ENCODE data around the gene DNAI1. TPM values are rescaled to one million over a fixed set of nuclear protein-coding genes. Genes with fewer than 3 reads are reported as not detected.

The DNAI1 gene
- total RNA-seq, 1 donor from 2014 or later: not detected

DNA sequence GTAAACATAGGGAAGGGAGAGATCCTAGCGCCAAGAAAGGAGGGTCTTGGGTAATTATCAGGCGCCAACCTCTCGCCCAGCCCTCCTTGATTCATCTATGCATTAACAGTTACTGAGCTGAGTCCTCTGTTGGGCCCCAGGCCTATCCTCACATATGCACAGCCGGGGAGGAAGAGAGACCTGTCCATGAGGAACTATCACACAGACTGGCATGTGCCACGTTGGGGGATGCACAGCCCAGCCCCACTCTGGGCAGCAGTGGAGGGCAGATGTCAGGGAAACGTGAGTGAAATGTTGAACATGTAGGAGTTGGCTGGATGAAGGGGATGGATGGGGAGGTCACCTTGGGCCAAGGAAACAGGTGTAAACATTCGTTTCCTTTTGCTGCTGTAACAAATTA, 82.9 kb downstream of the DNAI1 start:
- DNase-seq (ENCODE audit: low read depth in 2 of 2): no peak

DNA sequence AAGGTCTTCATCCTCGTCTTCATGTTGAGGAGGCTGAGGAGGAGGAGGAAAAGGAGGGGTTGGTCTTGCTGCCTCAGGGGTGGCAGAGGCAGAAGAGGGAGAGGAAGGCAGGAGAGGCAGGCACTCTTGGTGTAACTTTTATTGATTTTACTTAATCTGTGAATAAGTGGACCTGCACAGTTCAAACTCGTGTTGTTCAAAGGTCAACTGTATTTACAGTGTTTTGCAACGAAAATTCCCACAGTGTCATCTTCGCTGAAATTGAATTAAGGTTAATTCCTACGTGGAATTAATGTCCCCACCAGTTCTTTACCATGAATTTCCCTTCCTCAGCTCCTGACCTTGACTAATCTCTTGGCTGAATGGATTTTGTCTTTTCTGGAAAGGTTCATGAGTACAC, 85.4 kb downstream of the DNAI1 start:
- DNase-seq (ENCODE audit: low read depth in 2 of 2): no peak

DNA sequence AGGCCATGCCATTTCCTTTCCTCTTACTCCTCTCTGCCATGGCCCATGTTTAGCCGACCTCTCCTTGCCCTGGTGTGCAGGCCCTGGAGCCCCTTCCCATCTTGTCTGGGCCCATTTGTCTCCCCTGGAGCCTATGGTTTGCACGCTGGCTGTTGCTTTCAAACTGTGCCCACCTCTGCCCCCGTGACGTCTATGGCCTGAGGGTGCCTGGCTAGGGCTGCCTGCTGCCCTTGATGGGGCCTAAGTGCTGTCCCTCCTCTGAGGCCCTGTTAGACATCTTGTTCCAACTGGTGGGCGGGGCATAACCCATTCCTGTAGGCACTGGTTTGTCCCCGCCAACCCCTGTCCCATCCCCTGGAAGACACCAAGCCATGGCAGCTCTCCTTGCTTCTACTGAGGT, 86.9 kb downstream of the DNAI1 start:
- no peak for DNase-seq (ENCODE audit: low read depth in 2 of 2)

DNA sequence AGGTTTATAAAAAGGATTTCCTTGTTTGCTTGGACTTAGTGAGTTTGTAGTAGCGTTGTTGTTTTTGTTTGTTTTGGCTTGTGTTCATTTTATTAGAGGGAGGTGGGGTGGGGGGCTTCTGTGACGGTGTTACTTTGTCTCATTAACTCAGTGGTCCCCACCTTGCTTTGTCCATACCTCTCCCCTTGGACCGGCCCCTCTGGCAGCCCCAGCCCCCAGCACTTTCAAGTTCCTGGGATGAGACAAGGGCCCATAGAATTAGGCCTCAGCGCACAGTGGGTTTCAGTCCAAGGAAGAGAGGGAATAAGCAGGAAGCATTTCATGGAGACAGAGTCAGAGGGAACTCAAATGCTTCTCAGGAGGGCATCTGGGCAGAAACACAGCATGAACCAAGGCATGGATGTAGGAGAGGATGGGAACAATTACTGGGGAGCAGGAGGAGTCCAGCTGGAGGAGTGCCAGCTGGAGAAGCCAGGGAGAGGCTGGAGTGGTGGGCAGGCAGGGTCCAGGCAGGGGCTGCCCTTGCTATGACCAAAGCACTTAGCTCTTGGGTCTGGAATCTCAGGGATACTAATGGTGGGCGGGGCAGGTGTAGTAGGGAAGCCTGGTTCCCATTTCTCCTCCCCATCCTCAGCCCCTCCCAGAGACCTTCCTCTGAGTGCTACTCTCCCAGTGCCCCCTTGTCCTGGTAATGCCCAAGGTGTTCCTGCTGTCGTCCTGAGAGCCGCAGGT, 87.7 kb downstream of the DNAI1 start:
- DNase-seq (ENCODE audit: low read depth in 2 of 2): no peak

GRCh38 chr9:34546834-34547827, 88.5 kb downstream of the DNAI1 start:
- peak; percentile 31 to 79 for DNase-seq (ENCODE audit: low read depth in 2 of 2)

- DNase-seq (ENCODE audit: low read depth in 2 of 2): peak; percentile 36 to 63
These were observed 89.5 kb downstream of the DNAI1 start for GRCh38 chr9:34547960-34548611.

DNA sequence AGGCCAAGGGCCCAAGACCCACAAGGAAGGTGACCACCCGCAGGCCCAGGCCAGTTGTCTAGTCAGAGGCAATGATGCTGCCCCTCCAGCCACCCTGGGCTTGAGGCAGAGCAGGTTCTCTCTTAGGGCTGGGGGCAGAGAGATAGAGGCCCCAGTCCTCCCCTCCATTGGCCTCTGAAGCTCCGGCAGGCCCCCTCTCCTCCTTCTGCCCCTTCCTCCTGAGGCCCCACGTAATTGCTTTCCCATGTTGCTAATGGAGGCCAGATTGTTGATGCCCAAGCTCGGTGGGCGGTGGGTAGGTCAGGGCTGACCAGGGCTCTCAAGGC, 90.8 kb downstream of the DNAI1 start:
- DNase-seq (ENCODE audit: low read depth in 2 of 2): no peak

- no peak for DNase-seq (ENCODE audit: low read depth in 2 of 2)
These were observed 91.5 kb downstream of the DNAI1 start for GRCh38 chr9:34550016-34550680.

DNA sequence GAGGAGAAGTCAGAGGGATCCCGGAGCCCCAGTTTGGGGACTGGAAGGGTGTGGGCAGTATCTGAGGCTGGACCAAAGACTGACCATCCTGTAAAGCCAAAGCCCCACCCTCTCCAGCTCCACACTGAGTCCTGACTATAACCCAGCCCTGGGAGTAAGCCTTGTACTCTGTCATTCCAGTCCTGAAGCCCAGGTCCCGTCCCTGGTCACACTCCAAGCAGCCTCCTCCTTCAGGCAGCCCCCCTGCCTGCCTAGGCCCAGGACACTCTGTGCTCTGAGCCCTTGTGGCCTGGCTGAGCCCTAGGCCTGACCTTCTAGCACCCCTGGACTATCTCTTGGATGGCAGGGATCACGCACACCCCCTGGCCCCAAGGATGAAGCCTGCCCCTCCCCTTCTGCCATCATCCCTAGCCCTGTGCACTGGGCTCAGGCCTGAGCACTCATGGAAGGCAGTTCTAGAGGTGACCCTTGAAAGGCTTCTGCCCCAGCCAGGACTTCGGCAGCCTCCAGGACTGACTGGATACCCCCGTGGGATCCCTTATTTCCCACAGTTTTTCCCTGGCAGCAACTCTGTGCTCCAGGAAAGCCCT, 92.2 kb downstream of the DNAI1 start:
- no peak for DNase-seq (ENCODE audit: low read depth in 2 of 2)

- DNase-seq (ENCODE audit: low read depth in 2 of 2): no peak
These were observed 93.4 kb downstream of the DNAI1 start for GRCh38 chr9:34551751-34552605.

DNA sequence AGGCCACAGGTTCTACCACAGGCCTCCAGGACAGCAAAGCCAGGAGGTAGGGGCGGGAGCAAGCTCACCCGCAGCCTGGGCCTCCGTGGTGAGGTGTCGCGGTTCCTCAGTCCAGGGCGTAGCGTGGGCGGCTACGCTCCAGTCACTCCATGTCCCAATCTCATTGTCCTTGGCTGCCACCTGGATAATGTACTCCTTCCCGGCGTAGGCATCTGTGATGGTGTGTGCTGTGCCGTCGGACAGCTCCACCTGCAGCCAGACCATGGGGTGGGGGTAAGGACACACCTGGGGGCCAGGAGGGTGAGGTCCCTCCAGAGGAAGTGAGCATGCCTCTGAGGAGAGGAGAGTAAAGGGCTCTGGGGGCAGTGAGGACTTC, 94.0 kb downstream of the DNAI1 start:
- no peak for DNase-seq (ENCODE audit: low read depth in 2 of 2)

- DNase-seq (ENCODE audit: low read depth in 2 of 2): no peak
These were observed 94.4 kb downstream of the DNAI1 start for GRCh38 chr9:34552986-34553385.

DNA sequence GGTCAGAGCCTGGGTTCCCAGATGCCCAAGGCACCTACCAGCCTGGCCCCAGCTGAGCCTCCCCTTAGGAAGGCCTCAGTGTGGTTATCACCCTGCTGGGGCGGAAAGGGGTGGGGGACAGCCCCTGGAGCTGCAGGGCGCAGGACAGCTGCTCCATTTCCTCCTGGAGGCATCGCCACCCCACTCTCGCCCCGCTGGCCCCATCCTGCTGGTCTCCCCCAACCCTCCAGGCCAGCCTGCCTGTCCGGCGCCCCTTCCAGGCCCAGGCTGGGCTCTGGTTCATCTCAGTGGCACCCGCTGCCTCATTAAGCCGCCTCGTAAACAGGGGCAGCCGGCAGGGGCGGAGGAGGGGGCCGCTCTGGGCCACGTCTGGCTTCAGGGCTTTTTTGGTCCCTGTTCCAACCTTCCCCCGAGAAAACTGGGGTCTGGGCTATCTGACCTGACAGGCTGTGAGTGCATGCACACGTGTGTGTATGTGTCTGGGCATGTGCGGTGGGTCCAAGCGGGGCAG, 95.0 kb downstream of the DNAI1 start:
- no peak for DNase-seq (ENCODE audit: low read depth in 2 of 2)

GRCh38 chr9:34554211-34555001, 95.8 kb downstream of the DNAI1 start:
- DNase-seq (ENCODE audit: low read depth in 2 of 2): no peak

GRCh38 chr9:34555002-34555348, 96.4 kb downstream of the DNAI1 start:
- DNase-seq (ENCODE audit: low read depth in 2 of 2): no peak

- DNase-seq (ENCODE audit: low read depth in 2 of 2): no peak
These were observed 96.9 kb downstream of the DNAI1 start for GRCh38 chr9:34555500-34555899.

- no peak for DNase-seq (ENCODE audit: low read depth in 2 of 2)
These were observed 97.4 kb downstream of the DNAI1 start for GRCh38 chr9:34555936-34556525.

GRCh38 chr9:34556949-34557348, 98.3 kb downstream of the DNAI1 start:
- no peak for DNase-seq (ENCODE audit: low read depth in 2 of 2)
